KOPT-K1 (cell line): ENCODE measurements around the gene DHRS7.

Experiments
- H3K27ac ChIP-seq: fragments of 200-600 bp; sonication (generic); 2 replicates; pipeline ENCODE4 v1.5.1; 2016; ENCODE audit warnings: antibody characterized with exemption, mild to moderate bottlenecking, low read depth, low read length; ENCODE audit not compliant: poor library complexity, severe bottlenecking
- H3K36me3 ChIP-seq: fragments of 200-600 bp; sonication (generic); 2 replicates; pipeline ENCODE4 v1.5.1; 2017; ENCODE audit warnings: antibody characterized with exemption, mild to moderate bottlenecking, low read length, moderate library complexity; ENCODE audit not compliant: insufficient read depth
- H3K9me3 ChIP-seq: fragments of 200-600 bp; sonication (generic); 2 replicates; pipeline ENCODE4 v1.5.1; 2017; ENCODE audit warnings: antibody characterized with exemption, low read length, mild to moderate bottlenecking; ENCODE audit not compliant: insufficient read depth, poor library complexity, severe bottlenecking

DHRS7 gene

GRCh38 chr14:60164712-60165546 lies at the start of gene DHRS7:
Gene DHRS7, minus strand, starts transcription at chr14:60165398. Its CDS starts 89 bp downstream, at chr14:60165309.
- peak within 1 kb of the TSS; percentile 79 for H3K27ac ChIP-seq
- H3K36me3 ChIP-seq = no peaks in the 10 kb centered on the region
- no peaks in the 10 kb centered on the region for H3K9me3 ChIP-seq

GRCh38 chr14:60214415-60215126 lies 49.4 kb upstream of the DHRS7 start:
- Histone ChIP-seq H3K9me3 (no peaks in the 10 kb centered on the region), H3K27ac (no peak overlapping the region), H3K36me3 (no peaks in the 10 kb centered on the region)

GRCh38 chr14:60214003-60214402 lies 48.8 kb upstream of the DHRS7 start:
- Histone ChIP-seq H3K36me3 (no peaks in the 10 kb centered on the region), H3K9me3 (no peaks in the 10 kb centered on the region)

GRCh38 chr14:60212503-60213371 lies 47.5 kb upstream of the DHRS7 start:
- Histone ChIP-seq H3K9me3 (no peaks in the 10 kb centered on the region), H3K27ac (no peak overlapping the region)

More at GRCh38 chr14:60214003-60214402, 48.8 kb upstream of the DHRS7 start:
- H3K27ac ChIP-seq = no peak overlapping the region

GRCh38 chr14:60211153-60211552 lies 46.0 kb upstream of the DHRS7 start:
- no peak overlapping the region for H3K27ac ChIP-seq
- H3K9me3 ChIP-seq = no peaks in the 10 kb centered on the region
- no peaks in the 10 kb centered on the region for H3K36me3 ChIP-seq

More at GRCh38 chr14:60212503-60213371, 47.5 kb upstream of the DHRS7 start:
- H3K36me3 ChIP-seq = no peaks in the 10 kb centered on the region

GRCh38 chr14:60210703-60211102 lies 45.5 kb upstream of the DHRS7 start:
- H3K27ac ChIP-seq = no peak overlapping the region
- no peaks in the 10 kb centered on the region for H3K36me3 ChIP-seq
- H3K9me3 ChIP-seq = no peaks in the 10 kb centered on the region

GRCh38 chr14:60206837-60207533 lies 41.8 kb upstream of the DHRS7 start:
- H3K36me3 ChIP-seq = no peaks in the 10 kb centered on the region
- no peaks in the 10 kb centered on the region for H3K9me3 ChIP-seq
- H3K27ac ChIP-seq = no peak overlapping the region

- H3K36me3 ChIP-seq = no peaks in the 10 kb centered on the region
Observed at GRCh38 chr14:60206249-60206670, 41.1 kb upstream of the DHRS7 start.

GRCh38 chr14:60204843-60205774 lies 39.9 kb upstream of the DHRS7 start:
- Histone ChIP-seq H3K36me3 (no peaks in the 10 kb centered on the region), H3K9me3 (no peaks in the 10 kb centered on the region), H3K27ac (no peak overlapping the region)

More at GRCh38 chr14:60206249-60206670, 41.1 kb upstream of the DHRS7 start:
- H3K27ac ChIP-seq = no peak overlapping the region
- H3K9me3 ChIP-seq = no peaks in the 10 kb centered on the region

- Histone ChIP-seq H3K27ac (no peak overlapping the region), H3K36me3 (no peaks in the 10 kb centered on the region), H3K9me3 (peaks cover 6% of the 10 kb centered on the region)
Observed at GRCh38 chr14:60204104-60204842, 39.1 kb upstream of the DHRS7 start.

- no peak overlapping the region for H3K27ac ChIP-seq
- H3K36me3 ChIP-seq = no peaks in the 10 kb centered on the region
- peaks cover 18% of the 10 kb centered on the region for H3K9me3 ChIP-seq
Observed at GRCh38 chr14:60199321-60199720, 34.1 kb upstream of the DHRS7 start.

- Histone ChIP-seq H3K27ac (peak overlapping the region; percentile 11), H3K36me3 (no peaks in the 10 kb centered on the region), H3K9me3 (peaks cover 18% of the 10 kb centered on the region)
Observed at GRCh38 chr14:60197629-60198303, 32.6 kb upstream of the DHRS7 start.
